ENCODE measurements around the gene HSD17B14.

DNA sequence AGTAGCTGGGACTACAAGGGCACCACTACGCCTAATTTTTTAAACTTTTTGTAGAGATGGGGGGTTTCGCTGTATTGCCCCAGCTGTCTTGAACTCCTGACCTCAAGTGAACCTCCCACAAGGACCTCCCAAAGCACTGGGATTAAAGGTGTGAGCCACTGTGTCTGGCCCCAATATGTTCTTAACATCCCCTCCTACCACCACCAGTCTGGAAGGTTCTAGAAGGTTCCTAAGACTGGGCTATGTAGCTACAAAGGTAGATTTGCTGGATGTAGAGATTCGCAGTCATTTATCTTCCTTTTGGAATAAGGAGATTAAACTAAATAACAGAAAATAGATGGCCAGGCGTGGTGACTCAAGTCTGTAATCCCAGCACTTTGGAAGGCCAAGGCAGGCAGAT is 5.3 kb downstream of the HSD17B14 start:
- TF ChIP-seq CTCF (IDR thresholded peaks at IDR 0.05): no peak
- no peak for TF ChIP-seq POLR2A (IDR thresholded peaks at IDR 0.05)
